ENCODE data around the gene PKP4. TPM values are rescaled to one million over a fixed set of nuclear protein-coding genes. Genes with fewer than 3 reads are reported as not detected.

The PKP4 gene
- total RNA-seq, 1 donor from 2014 or later = 60.8 TPM

DNA sequence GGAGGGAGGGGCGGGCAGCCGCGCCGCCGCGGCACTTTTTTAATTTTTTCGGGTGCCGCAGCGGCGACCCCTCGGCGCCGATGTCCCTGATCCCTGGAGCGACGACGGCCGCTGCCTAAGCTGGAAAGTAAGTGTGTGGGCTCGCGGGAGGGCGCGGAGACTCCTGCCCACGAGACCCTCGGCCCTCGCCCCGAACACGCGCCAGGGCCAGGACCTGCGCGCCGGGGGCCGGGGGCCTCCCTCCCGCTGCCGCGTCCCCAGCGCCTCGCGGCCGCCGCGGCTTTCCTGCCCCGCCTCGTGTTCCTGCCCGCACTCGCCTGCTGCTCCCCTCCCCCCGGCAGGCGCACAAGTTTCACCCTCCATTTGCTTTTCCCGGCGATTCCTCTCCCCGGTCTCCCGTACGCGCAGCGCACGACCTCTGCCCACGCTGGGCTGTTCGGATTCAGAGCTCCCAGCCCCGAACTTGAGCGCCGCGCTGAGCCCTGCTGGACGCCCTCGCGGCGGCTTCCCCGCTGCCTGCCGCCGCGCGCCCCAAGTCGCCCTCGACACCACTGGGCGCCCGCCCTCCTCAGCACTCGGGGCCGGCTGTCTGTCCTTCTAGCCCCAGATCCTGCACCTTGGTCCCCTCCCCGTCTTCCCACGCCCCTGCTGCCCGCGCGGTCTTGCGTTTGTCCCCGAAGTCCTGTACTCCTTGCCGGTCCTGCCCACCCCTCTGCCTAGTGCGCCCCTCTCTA, 507 bp downstream of the PKP4 start:
- Histone ChIP-seq H3K4me1 (peaks cover 6% of the 10 kb centered on the region in 2 donors), H3K4me3 (peak overlapping the region; percentile 70 to 95), H3K36me3 (no peaks in the 10 kb centered on the region), H3K27me3 (no peaks in the 10 kb centered on the region), H3K27ac (peak overlapping the region; percentile 94 to 96), H3K9me3 (no peaks in the 10 kb centered on the region)
- intact Hi-C loops (cut with DNase I) = loop anchor here (2.0 to 10.0 kb wide), 5 partner anchors 144 to 1255 kb away; partner anchors contain the start of gene MARCHF7
- DNase-seq (ENCODE audit: low spot score in 2 of 2) = peak in 1 of 2 donors; percentile 72
- TF ChIP-seq, protein P1, sequence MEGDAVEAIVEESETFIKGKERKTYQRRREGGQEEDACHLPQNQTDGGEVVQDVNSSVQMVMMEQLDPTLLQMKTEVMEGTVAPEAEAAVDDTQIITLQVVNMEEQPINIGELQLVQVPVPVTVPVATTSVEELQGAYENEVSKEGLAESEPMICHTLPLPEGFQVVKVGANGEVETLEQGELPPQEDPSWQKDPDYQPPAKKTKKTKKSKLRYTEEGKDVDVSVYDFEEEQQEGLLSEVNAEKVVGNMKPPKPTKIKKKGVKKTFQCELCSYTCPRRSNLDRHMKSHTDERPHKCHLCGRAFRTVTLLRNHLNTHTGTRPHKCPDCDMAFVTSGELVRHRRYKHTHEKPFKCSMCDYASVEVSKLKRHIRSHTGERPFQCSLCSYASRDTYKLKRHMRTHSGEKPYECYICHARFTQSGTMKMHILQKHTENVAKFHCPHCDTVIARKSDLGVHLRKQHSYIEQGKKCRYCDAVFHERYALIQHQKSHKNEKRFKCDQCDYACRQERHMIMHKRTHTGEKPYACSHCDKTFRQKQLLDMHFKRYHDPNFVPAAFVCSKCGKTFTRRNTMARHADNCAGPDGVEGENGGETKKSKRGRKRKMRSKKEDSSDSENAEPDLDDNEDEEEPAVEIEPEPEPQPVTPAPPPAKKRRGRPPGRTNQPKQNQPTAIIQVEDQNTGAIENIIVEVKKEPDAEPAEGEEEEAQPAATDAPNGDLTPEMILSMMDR (IDR thresholded peaks at IDR 0.05) = no peak

DNA sequence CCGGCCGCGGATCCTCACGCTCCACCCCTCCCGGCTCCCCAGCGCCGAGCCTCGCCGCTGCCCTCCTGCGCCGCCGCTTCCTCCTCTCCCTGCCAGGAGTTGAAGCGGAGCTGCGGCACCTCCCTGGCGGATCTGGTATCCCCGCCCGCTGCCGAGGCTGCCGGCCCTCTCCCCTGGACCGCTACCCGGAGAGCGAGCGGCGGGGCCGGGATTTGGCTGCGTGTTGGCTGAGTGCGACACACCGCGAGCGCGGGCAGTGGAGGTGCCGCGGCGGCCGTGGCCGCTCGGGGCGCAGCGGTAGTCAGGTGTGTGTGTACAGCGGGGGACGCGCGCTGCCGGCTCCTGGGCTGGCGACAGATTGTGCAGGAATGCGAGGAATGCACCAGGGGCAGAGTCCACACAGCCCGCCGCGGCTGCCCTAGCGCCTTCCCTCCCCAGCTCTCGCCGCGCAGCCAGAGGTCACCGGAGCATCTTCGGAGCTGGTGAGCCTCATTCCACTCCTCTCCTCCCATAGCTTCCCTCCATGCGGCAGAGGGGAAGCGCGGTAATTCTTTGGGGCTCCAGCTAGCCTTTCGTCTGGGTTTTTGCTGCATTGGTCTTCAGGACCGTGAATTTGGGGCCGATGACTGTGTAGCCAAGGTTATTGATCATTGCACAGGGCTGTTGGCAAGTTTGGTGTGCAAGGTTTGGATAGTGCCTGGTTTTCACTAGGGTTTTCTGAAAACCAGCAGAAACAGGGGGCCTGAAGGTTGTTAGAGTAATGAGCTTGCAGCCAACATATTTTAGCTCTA, 1.3 kb downstream of the PKP4 start:
- Histone ChIP-seq H3K27ac (peak overlapping the region; percentile 94 to 96), H3K27me3 (no peaks in the 10 kb centered on the region), H3K36me3 (no peaks in the 10 kb centered on the region), H3K9me3 (no peaks in the 10 kb centered on the region), H3K4me3 (peak overlapping the region; percentile 70 to 95), H3K4me1 (peaks cover 6% of the 10 kb centered on the region in 2 donors)
- intact Hi-C loops (cut with DNase I) = loop anchor here (2.0 to 10.0 kb wide), 5 partner anchors 143 to 1254 kb away; partner anchors contain the start of gene MARCHF7
- TF ChIP-seq, protein P1 (IDR thresholded peaks at IDR 0.05) = peak; percentile 32 to 61 (median 36)
- DNase-seq (ENCODE audit: low spot score in 2 of 2) = peak in 1 of 2 donors; percentile 80

DNA sequence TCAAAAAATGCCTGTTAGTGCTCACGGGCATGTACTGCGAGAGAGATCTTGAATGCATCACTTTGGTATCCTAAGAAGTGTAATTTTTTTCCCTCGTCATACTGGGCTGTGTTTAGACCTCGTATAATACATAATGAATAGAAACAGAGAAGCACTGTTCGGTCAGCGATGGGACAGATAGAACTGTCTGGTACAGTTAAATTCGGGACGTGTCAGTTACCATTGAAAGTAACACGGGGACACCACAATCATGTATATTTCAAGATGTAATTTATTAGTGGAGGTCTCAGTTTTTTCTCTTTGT, 1.8 kb downstream of the PKP4 start:
- Histone ChIP-seq H3K4me3 (peak overlapping the region; percentile 70 to 95), H3K27me3 (no peaks in the 10 kb centered on the region), H3K27ac (peak overlapping the region in 1 of 2 donors; percentile 96), H3K9me3 (no peaks in the 10 kb centered on the region), H3K36me3 (no peaks in the 10 kb centered on the region), H3K4me1 (peaks cover 6% of the 10 kb centered on the region in 2 donors)
- no peak for DNase-seq (ENCODE audit: low spot score in 2 of 2)
- intact Hi-C loops (cut with DNase I) = loop anchor here (5.0 to 10.0 kb wide), 4 partner anchors 206 to 1254 kb away; partner anchors contain the start of gene MARCHF7
- TF ChIP-seq, protein P1 (IDR thresholded peaks at IDR 0.05) = no peak

DNA sequence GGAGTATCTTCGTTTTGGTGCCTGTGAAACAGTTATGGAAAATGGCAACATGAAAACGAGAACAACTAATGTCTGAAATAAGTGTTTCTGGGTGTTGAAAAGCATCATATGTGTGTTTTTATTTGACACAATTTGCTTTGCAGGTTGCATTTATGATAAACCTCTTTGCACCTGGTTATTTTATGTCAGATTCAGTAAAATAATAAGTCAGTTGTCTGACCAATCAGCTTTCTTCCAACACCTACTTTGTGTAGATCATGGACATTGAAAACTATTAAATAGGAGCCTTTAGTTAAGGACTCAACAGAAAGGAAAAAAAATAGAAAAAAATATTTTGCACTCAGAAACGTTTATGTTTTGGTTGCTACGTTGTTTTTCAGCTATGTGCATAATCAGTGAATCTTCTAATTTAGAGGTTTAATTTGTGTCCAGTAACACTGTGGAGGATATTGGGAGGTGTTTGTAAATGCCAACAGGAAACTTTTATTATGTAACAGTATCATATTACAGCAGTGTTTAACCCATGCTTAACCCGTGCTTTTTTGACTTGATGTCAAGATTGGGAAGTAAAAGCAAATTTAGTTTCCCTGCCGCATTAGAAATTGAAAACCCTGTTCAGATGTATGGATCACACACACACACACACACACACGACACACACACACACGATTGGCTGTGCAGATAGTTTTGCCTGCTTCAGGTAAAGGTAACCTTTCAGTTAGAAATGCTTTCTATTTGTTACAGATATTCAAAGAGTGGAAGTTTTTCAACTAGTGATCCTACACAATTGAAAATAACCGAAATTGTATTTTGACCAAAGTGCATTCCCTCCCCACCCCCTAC, 2.6 kb downstream of the PKP4 start:
- TF ChIP-seq, protein P1 (IDR thresholded peaks at IDR 0.05) = no peak
- H3K27me3 ChIP-seq = no peaks in the 10 kb centered on the region
- peaks cover 6% of the 10 kb centered on the region in 2 donors for H3K4me1 ChIP-seq
- peak overlapping the region in 1 of 2 donors; percentile 95 for H3K4me3 ChIP-seq
- intact Hi-C loops (cut with DNase I) = loop anchor here (5.0 to 10.0 kb wide), 4 partner anchors 205 to 1253 kb away; partner anchors contain the start of gene MARCHF7
- no peak for DNase-seq (ENCODE audit: low spot score in 2 of 2)
- no peaks in the 10 kb centered on the region for H3K9me3 ChIP-seq
- H3K27ac ChIP-seq = no peak overlapping the region
- no peaks in the 10 kb centered on the region for H3K36me3 ChIP-seq

DNA sequence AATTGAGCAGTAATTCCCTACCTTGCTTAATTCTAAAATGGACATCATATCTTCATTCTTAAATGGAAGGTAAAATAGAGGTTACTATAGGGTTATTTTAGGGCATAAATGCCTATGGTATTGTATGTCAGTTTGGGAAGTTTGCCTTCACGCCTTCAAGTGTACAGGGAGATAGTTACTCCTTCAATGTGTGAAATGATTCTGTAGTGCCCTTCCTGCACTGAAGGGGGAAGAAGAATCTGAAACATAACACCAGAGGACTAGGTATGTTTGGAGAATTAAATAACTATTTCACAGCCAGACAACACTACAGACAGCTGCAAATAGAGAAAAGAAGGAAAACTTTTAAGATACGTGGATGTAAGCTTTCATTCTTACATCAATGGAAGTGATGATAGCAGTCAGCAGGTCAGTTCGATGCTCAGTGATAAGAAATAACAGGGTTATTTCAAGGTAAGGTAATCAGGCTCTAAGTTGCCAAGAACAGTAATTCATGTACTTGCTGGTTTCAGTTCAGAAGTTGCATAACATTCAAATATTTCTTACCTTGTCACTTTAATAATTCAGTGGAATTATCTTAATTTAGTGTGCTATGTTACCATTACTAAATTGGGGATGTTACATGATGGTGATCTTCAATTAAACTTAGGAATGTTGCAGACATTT, 4.0 kb downstream of the PKP4 start:
- DNase-seq (ENCODE audit: low spot score in 2 of 2) = no peak
- Histone ChIP-seq H3K4me1 (peaks cover 6% of the 10 kb centered on the region in 2 donors), H3K4me3 (no peak overlapping the region), H3K9me3 (no peaks in the 10 kb centered on the region), H3K36me3 (no peaks in the 10 kb centered on the region), H3K27ac (no peak overlapping the region), H3K27me3 (no peaks in the 10 kb centered on the region)
- intact Hi-C loops (cut with DNase I) = no loop called here
- TF ChIP-seq, protein P1 (IDR thresholded peaks at IDR 0.05) = no peak

Data from ascending aorta (tissue), 2 donors.